Measurements from ENCODE around the gene RAB3A. TPM values are rescaled to one million over a fixed set of nuclear protein-coding genes. Genes with fewer than 3 reads are reported as not detected.

Gene RAB3A
- 2.7 and 3.4 TPM in 2 replicates for total RNA-seq
- 4.3 TPM for polyA plus RNA-seq (2012)

- peak; percentile 100 for DNase-seq (ENCODE audit: low read depth)
Observed at GRCh38 chr19:18203863-18204393, at the start of gene RAB3A. RAB3A (minus strand) TSS chr19:18204042; CDS start chr19:18202740, 1,302 bp downstream.

DNA sequence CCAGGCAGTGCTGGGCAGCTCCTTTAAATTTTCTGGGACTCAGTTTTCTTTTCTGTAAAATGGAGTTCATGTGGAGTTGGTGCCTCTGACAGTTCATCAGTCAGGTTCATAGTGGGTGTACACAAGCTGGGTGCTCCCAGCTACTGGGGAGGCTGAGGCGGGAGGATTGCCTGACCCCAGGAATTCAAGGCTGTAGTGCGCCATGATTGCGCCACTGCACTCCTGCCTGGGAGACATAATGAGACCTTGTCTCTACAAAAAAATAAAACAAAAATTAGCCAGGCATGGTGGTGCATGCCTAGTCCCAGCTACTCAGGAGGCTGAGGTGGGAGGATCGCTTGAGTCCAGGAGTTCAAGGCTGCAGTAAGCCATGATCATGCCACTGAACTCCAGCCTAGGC is 49.3 kb upstream of the RAB3A start:
- no peak for DNase-seq (ENCODE audit: low read depth)

- no peak for DNase-seq (ENCODE audit: low read depth)
Observed at GRCh38 chr19:18252370-18252717, 48.5 kb upstream of the RAB3A start.

GRCh38 chr19:18251587-18252369 is 47.9 kb upstream of the RAB3A start:
- peak; percentile 70 for DNase-seq (ENCODE audit: low read depth)

DNA sequence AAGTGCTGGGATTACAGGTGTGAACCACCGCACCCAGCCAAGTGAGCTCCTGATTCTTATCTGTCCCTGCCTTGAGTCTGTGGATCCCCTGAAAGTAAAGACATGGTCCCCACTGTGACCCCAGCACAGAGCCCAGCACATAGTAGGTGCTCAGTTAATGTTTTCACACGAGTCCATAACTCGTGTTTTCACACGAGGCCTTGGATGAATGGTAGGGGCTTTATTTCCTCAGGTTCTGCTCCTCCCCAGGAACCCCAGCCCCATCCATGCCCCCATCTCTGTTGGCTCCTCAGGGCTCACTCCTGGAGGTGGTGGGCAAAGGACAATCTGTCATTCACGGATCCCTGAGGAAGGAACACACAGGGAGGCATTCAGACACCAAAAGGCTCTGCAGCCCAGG is 46.0 kb upstream of the RAB3A start:
- DNase-seq (ENCODE audit: low read depth) = no peak

DNA sequence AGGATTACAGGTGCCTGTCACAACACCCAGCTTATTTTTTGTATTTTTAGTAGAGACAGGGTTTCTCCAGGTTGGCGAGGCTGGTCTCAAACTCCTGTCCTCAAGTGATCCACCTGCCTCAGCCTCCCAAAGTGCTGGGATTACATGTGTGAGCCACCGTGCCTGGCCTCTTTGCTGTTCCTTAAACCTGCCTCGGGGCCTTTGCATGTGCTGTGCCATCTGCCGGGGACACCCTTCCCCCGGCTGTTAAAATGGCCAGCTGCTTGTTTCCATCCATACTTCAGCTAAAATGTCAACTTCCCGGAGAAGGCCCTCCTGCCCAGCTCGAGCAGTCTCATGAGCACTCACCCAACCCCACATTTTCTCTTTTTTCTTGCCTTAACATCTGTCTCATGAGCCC is 41.5 kb upstream of the RAB3A start:
- DNase-seq (ENCODE audit: low read depth) = no peak

- DNase-seq (ENCODE audit: low read depth) = no peak
Observed at GRCh38 chr19:18239303-18239702, 35.5 kb upstream of the RAB3A start.

- no peak for DNase-seq (ENCODE audit: low read depth)
Observed at GRCh38 chr19:18234194-18234593, 30.4 kb upstream of the RAB3A start.

- DNase-seq (ENCODE audit: low read depth) = no peak
Observed at GRCh38 chr19:18233224-18233825, 29.5 kb upstream of the RAB3A start.

DNA sequence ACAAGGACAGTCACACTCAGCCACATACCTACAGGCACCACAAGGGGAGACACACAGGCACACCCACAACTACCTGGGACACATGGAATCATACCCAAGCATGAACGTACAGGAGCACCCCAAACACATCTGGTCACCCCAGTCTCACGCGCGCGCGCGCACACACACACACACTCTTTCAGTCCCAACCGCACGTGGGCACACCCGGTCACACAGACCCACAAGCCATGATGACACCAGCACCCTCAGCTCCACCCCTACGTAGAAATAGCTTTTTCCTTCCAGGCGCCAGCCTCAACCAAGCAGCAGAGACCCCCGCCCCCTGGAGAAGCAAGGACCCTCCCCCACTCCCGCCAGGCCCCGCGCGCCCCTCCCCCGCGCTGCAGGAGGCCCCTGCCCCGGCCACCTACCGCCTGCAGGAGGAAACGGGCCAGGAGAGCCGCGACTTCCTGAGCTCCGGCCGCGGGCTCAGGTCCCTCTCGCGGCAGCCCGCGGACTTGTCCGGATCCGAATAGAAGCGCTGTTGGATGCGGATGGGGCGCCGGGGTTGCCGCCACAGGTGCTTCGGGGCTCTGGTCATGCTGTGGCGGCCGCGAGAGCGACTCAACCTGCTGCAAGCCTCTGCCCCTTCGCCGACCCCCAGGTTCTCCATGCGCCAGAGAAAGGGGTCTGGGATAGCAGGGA is 28.8 kb upstream of the RAB3A start:
- no peak for DNase-seq (ENCODE audit: low read depth)

DNA sequence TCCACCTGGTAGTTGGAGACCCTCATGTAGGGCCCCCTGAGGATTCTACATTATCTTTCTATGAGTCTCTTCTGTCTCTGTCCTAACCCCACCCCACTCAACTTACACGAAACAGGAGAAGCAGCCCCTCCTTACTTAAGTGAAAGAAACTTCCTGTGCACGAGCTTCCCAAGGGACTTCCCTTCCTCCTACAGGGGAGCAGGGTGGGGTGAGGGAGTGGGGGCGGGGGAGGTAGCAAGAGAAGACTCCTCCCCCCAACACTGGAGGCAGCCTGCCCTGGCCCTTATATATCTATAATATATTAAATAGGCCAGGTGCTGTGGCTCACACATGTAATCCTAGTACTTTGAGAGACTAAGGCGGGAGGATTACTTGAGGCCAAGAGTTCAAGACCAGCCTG is 27.9 kb upstream of the RAB3A start:
- no peak for DNase-seq (ENCODE audit: low read depth)

DNA sequence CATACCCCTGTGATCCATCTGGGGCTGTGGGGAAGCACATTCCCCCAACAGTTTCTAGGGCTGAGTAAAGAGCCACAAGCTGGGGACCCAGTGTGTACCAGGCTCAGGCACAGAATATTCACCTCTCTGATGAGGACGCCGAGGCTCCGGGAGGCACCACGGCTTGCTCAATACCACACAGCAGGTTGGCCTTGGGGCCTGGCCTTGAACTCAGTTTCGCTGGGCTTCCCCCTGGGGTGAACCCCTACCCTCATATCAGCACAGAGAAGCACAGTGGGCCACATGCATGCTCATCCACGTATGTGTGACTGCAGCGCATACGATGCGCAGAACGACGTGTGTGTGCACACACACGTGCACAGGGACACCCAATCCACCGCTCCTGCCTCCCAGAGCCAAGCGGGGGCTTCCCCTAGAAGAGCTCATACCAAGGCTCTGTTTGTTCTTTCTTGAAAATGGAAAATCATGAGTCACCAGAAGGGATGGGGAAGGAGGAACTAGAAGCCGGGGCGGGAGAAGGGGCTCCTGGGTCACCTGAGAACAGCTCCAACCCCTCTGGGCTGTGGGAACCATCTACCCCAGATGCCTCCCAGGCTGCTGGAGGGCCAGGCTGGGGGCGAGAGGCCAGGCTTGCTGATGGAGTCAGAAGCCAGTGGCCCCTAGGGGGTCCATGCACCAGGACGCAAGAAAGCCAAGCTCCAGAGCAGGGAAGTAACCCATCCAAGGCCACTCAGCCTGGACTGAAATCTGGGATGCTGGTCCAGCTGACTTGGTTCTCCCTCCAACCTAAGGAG is 27.3 kb upstream of the RAB3A start:
- no peak for DNase-seq (ENCODE audit: low read depth)

- no peak for DNase-seq (ENCODE audit: low read depth)
Observed at GRCh38 chr19:18229915-18230314, 26.1 kb upstream of the RAB3A start.

DNA sequence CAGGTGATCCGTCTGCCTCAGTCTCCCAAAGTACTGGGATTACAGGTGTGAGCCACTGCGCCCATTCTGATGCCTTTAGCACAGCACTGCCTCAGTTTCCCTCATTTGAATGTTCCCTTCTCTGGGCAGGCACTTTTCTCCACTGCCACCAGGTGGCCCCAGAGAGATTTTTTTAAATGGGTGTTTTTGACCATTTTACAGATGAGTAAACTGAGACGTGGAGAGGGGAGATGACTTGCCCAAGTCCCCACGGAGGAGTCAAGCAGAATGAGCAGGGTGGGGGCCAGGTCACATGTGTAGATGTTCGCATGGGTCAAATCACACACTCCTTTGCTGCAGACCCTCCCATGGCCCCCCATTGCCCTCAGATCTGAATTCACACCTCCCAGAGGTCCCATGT is 25.6 kb upstream of the RAB3A start:
- no peak for DNase-seq (ENCODE audit: low read depth)

GRCh38 chr19:18227781-18228271 is 24.0 kb upstream of the RAB3A start:
- peak; percentile 50 for DNase-seq (ENCODE audit: low read depth)

DNA sequence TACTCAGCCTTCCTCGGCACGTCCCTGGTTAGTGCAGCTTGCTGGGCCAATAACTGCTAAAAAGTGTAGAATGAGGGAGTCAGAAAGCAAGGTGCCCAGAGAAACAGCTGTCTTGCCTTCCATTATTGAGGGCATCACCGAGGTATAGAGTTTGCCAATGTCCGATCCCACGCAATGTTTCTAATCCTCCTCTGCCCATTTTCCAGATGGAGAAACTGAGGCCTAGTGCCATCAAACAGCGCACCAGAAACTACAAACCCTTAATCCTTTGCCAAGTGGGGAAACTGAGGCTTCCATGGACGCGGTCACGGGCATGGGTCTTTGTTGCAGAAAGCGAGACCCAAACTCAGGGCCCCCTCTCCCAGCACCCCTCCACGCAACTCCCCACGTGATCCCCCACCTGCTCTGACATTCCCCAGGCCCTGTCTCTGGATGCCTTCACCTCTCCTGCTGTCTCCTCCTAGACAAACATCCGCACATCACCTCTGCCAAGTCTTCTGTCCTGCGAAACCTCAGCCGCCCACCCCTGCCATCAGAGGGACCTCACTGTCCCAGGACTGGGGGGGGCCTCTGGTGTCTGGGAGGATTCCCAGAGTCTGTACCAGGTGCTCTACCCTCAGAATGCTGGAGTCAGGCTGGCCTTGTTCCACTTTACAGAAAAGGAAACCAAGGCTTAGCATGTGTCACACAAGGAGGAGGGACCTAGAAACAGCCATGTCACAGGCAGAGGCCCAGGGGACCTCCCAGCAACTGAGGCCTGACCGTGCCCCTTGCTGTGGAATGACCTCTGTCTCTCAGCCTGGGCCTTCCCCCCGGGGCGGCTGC is 23.3 kb upstream of the RAB3A start:
- no peak for DNase-seq (ENCODE audit: low read depth)

DNA sequence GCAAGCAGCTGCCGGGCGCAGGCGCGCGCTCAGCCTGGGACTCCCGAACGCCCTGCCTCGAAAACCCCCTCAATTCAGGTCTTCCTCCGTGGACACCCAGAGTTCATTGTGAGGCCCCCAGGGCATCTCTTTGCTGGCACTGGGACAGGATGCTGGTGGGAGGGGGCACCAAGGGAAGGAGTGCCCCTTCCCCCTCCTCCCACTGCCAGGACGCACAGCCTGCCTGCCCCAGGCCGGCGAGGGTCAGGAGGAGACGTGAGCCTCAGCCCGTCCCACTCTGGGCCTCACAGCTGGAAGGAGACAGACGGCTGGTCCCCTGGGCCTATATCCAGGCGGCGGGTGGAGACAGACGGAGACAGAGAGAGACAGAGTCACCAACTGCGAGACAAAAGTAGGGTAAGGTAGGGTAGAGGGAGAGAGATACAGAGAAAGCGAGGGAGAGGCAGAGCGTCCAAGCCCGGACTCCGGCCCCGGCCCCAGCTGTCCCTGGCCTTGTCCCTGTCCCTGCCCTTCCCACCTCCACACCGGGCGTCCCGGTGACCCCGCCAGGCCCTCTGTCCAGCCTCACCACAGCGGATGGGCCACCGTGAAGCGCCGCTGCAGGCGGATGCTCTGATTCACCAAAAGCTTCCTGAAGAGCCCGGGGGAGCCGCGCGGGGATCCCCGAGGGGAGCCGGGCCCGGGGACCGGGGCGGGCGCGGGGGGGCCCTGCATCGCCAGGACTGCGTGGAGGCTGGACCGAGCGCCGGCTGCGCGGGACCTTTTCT is 22.0 kb upstream of the RAB3A start, which contains the start of gene PDE4C:
TSS of gene PDE4C (minus strand) at position 737 of the 767 bp plus-strand sequence. CDS start at position 714, 23 bp downstream.
- DNase-seq (ENCODE audit: low read depth) = no peak

DNA sequence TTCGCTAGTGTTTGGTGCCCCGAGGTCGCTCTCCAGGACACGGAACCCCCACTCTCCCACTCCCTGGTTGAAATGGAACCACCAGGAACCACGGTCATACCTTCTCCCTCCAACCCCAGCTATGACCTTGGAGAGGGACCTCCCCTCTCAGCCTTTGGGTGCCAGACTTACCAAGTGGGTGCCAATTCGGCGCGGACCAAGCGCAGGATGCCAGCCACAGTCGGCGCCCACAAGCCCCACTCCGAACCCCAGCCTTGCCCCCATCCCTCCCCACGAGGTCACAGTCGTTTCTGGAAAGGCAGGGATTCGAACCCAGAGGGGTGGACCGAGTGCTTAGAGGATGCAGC is 21.5 kb upstream of the RAB3A start:
- DNase-seq (ENCODE audit: low read depth) = no peak

DNA sequence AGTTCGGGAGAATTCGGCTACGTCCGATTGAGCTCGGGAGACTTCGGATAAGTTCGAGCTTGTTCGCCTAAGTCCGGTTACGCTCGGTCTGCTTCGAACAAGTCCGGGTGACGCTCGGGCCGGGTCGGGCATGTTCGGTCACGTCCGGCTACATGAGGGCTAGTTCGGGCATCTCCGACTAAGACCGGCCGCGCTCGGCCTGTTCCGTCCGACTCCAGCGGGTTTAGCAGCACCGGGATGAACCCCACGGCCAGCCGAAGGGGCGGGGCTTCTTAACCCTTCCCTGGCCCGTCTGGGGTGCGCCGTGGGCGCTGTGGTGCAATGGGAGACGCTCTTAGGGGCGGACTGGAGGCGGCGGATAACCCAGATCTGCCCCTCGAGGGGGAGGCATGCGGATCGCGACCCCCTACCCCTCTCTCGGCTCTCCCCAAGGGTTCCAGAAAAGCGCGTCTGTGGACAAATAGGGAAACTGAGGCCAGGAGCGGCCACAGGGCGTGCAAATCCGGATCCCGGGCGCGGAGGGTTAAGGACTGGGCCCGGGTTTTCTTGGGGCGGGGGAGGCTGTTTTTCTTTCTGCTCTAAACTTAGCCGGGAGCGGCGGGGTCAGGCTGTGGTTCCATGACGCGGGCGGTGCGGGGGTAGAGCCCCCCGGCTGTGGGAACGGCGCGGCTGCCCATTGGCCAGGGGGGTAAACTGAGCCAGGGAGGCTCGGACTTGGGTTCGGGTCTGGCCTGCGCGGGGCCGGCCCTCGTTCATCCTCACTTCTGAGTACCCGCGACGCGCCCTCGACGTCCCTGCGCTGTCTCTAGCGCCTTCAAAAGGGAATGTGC is 20.9 kb upstream of the RAB3A start:
- peak; percentile 97 for DNase-seq (ENCODE audit: low read depth)

Measured in myocyte (in vitro differentiated cells).